MCF 10A (cell line): ENCODE measurements around the gene IL17D. TPM values are rescaled to one million over a fixed set of nuclear protein-coding genes. Genes with fewer than 3 reads are reported as not detected.
A peak's percentile ranks its signal among the peaks of the same experiment; 100 is the strongest.

Experiments used
- BruUV-seq: library from RNA; stranded (reverse); fragments of 400-500 nt; replicated peaks from 2 replicates; lab custom pipeline; 2021; lab: Mats Ljungman, UMichigan
- CTCF ChIA-PET: fragments of 300-600 bp; sonication (Branson Sonifier 250); formaldehyde crosslinking; extraction: SDS; loops from one replicate; lab custom pipeline; 2021; ENCODE audit warnings: antibody characterized with exemption, inconsistent platforms; lab: Yijun Ruan, JAX
- POLR2A ChIA-PET: fragments of 300-600, 350-650 bp; sonication (Branson Sonifier 250); formaldehyde crosslinking; extraction: SDS; loops from one replicate; lab custom pipeline; 2020; ENCODE audit warnings: antibody characterized with exemption, inconsistent platforms; lab: Yijun Ruan, JAX
- DNase-seq: peaks from one replicate; pipeline ENCODE4 v3.0.0-alpha.2; 2018; ENCODE audit not compliant: unreplicated experiment
- H3K27ac Mint-ChIP-seq: one replicate; pipeline ENCODE4 v1.8.0; 2022; ENCODE audit warnings: mild to moderate bottlenecking, low read depth, mixed read lengths; ENCODE audit not compliant: unreplicated experiment
- H3K27me3 Mint-ChIP-seq: one replicate; pipeline ENCODE4 v1.8.0; 2022; ENCODE audit warnings: mixed read lengths; ENCODE audit not compliant: insufficient read depth, unreplicated experiment
- H3K36me3 Mint-ChIP-seq: one replicate; pipeline ENCODE4 v1.8.0; 2022; ENCODE audit warnings: mild to moderate bottlenecking, moderate library complexity, mixed read lengths; ENCODE audit not compliant: insufficient read depth, unreplicated experiment
- H3K4me1 Mint-ChIP-seq: one replicate; pipeline ENCODE4 v1.8.0; 2022; ENCODE audit warnings: mixed read lengths; ENCODE audit not compliant: insufficient read depth, unreplicated experiment
- H3K4me3 Mint-ChIP-seq: one replicate; pipeline ENCODE4 v1.8.0; 2022; ENCODE audit warnings: mild to moderate bottlenecking, moderate library complexity, mixed read lengths; ENCODE audit not compliant: unreplicated experiment
- H3K9me3 Mint-ChIP-seq: one replicate; pipeline ENCODE4 v1.8.0; 2022; ENCODE audit warnings: mixed read lengths; ENCODE audit not compliant: unreplicated experiment
- CTCF ChIP-seq: fragments of 200-600 bp; IDR thresholded peaks from one replicate; pipeline ENCODE4 v1.8.0; 2022; ENCODE audit warnings: antibody characterized with exemption, mild to moderate bottlenecking; ENCODE audit not compliant: unreplicated experiment
- intact Hi-C: fragments of 100-400 bp; cut with micrococcal nuclease; formaldehyde crosslinking; loops from 2 replicates; pipeline ENCODE4 v1.14.1; 2022
- total RNA-seq: library from RNA; stranded (reverse); gene quantifications from 2 replicates; pipeline ENCODE4 v1.2.3, GENCODE V29; 2022

IL17D gene
- total RNA-seq, 1 experiment from 2014 or later, result 0.54 TPM

- POLR2A ChIA-PET, result interaction anchor here (0.5 kb wide), 1 partner anchor 152 kb away, joined by 3 read pairs; no protein-coding TSS in a partner anchor
- H3K27me3 Mint-ChIP-seq, result no peaks in the 10 kb centered on the region
- no peaks in the 10 kb centered on the region for H3K4me1 Mint-ChIP-seq
- no peak for TF ChIP-seq CTCF
- BruUV-seq, result no TSS peak
- H3K9me3 Mint-ChIP-seq, result no peaks in the 10 kb centered on the region
- CTCF ChIA-PET, result no interaction called here
- no peak overlapping the region for H3K4me3 Mint-ChIP-seq
- DNase-seq, result no peak
- H3K27ac Mint-ChIP-seq, result no peak overlapping the region
- intact Hi-C loops, result no loop called here
- H3K36me3 Mint-ChIP-seq, result no peaks in the 10 kb centered on the region
Measured at GRCh38 chr13:20719783-20720182, 16.3 kb downstream of the IL17D start.

DNA sequence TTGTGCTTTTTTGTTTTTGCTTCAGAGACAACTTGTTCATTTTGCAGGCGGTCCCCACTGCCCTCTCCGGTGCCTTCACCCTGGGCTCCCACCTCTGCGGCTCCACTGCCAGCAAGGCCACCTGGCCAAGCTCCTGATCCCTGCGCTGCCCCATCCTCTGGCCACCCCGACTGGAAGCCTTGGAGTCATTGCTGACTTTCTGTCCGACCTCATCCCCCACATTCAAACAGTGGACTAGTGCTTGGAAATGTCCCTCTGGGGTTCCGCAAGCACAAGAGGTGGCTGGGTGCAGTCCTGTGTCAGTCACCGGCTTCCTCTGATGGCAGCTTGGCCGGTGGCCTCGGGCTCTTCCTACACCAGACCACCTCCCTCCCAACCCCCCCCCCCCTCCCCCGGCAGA, 17.0 kb downstream of the IL17D start:
- BruUV-seq, result no TSS peak
- H3K27ac Mint-ChIP-seq, result no peak overlapping the region
- intact Hi-C loops, result no loop called here
- ChIA-PET POLR2A (interaction anchor here (0.5 kb wide), 1 partner anchor 152 kb away, joined by 3 read pairs; no protein-coding TSS in a partner anchor), CTCF (no interaction called here)
- no peak for DNase-seq
- H3K4me3 Mint-ChIP-seq, result no peak overlapping the region
- no peak for TF ChIP-seq CTCF
- no peaks in the 10 kb centered on the region for H3K9me3 Mint-ChIP-seq
- H3K27me3 Mint-ChIP-seq, result no peaks in the 10 kb centered on the region
- no peaks in the 10 kb centered on the region for H3K4me1 Mint-ChIP-seq
- H3K36me3 Mint-ChIP-seq, result no peaks in the 10 kb centered on the region

DNA sequence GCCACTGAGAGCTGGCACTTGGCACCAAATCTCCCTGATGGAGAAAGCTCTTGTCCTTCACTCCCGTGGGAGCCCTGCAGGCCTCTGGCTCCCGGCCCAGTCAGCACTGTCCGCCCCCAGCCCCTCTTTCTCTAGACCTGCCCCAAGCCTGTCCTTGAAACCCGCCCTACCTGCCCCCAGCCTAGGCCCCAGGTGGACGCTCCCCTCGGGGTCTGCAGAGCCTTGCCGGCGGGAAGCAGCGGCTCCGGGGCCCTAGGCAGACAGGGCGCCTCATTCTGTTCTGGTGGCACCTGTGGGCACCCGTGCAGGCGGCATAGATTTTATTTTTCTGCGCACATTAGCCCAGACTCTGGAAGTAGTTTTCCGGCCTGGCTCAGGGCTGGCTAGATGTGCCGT, 17.6 kb downstream of the IL17D start:
- Mint-ChIP-seq H3K9me3 (no peaks in the 10 kb centered on the region), H3K27me3 (no peaks in the 10 kb centered on the region), H3K4me3 (no peak overlapping the region), H3K4me1 (no peaks in the 10 kb centered on the region), H3K27ac (no peak overlapping the region), H3K36me3 (no peaks in the 10 kb centered on the region)
- no peak for DNase-seq
- no peak for TF ChIP-seq CTCF
- intact Hi-C loops, result no loop called here
- ChIA-PET CTCF (interaction anchor here (0.6 kb wide), 2 partner anchors 82 to 488 kb away, joined by 3 read pairs; no protein-coding TSS in a partner anchor), POLR2A (no interaction called here)
- BruUV-seq, result no TSS peak

- H3K4me3 Mint-ChIP-seq, result no peak overlapping the region
- no peaks in the 10 kb centered on the region for H3K9me3 Mint-ChIP-seq
- intact Hi-C loops, result no loop called here
- H3K36me3 Mint-ChIP-seq, result no peaks in the 10 kb centered on the region
- H3K27ac Mint-ChIP-seq, result no peak overlapping the region
- no TSS peak for BruUV-seq
- DNase-seq, result peak; percentile 45
- no peaks in the 10 kb centered on the region for H3K27me3 Mint-ChIP-seq
- POLR2A ChIA-PET, result interaction anchor here (0.6 to 1.2 kb wide), 4 partner anchors 9 to 412 kb away, joined by 3 to 6 read pairs (median 4); no protein-coding TSS in a partner anchor
- no peaks in the 10 kb centered on the region for H3K4me1 Mint-ChIP-seq
- no peak for TF ChIP-seq CTCF
- CTCF ChIA-PET, result interaction anchor here (0.6 kb wide), 3 partner anchors 83 to 487 kb away, joined by 3 to 4 read pairs (median 3); no protein-coding TSS in a partner anchor
Measured at GRCh38 chr13:20721454-20722357, 18.2 kb downstream of the IL17D start.
